Measurements from ENCODE around the gene TBX3. TPM values are rescaled to one million over a fixed set of nuclear protein-coding genes. Genes with fewer than 3 reads are reported as not detected.

The TBX3 gene
- total RNA-seq, 2 donors from 2014 or later: 0.81 to 3.5 TPM

GRCh38 chr12:114678718-114679117, 5.3 kb downstream of the TBX3 start:
- Histone ChIP-seq H3K4me1 (ENCODE audit: control insufficient read depth in 1 of 2, low read depth in 2 of 2) (peaks cover 0 to 4% of the 10 kb centered on the region in 2 donors), H3K36me3 (no peaks in the 10 kb centered on the region), H3K27me3 (replicated peaks; ENCODE audit: insufficient read depth) (no peaks in the 10 kb centered on the region), H3K4me3 (no peak overlapping the region), H3K27ac (no peak overlapping the region), H3K9me3 (no peaks in the 10 kb centered on the region)
- TF ChIP-seq, protein P1, sequence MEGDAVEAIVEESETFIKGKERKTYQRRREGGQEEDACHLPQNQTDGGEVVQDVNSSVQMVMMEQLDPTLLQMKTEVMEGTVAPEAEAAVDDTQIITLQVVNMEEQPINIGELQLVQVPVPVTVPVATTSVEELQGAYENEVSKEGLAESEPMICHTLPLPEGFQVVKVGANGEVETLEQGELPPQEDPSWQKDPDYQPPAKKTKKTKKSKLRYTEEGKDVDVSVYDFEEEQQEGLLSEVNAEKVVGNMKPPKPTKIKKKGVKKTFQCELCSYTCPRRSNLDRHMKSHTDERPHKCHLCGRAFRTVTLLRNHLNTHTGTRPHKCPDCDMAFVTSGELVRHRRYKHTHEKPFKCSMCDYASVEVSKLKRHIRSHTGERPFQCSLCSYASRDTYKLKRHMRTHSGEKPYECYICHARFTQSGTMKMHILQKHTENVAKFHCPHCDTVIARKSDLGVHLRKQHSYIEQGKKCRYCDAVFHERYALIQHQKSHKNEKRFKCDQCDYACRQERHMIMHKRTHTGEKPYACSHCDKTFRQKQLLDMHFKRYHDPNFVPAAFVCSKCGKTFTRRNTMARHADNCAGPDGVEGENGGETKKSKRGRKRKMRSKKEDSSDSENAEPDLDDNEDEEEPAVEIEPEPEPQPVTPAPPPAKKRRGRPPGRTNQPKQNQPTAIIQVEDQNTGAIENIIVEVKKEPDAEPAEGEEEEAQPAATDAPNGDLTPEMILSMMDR (IDR thresholded peaks at IDR 0.05): no peak
- DNase-seq (ENCODE audit: low spot score) (no peak), ATAC-seq (ENCODE audit: insufficient number of reproducible peaks, low FRiP score, low read depth) (no peak)

GRCh38 chr12:114678028-114678427, 5.9 kb downstream of the TBX3 start:
- H3K27me3 ChIP-seq (replicated peaks; ENCODE audit: insufficient read depth): no peaks in the 10 kb centered on the region
- H3K36me3 ChIP-seq: no peaks in the 10 kb centered on the region
- no peaks in the 10 kb centered on the region for H3K9me3 ChIP-seq
- no peak for DNase-seq (ENCODE audit: low spot score)
- ATAC-seq (ENCODE audit: insufficient number of reproducible peaks, low FRiP score, low read depth): no peak
- TF ChIP-seq, protein P1 (IDR thresholded peaks at IDR 0.05): no peak
- peaks cover 0 to 4% of the 10 kb centered on the region in 2 donors for H3K4me1 ChIP-seq (ENCODE audit: control insufficient read depth in 1 of 2, low read depth in 2 of 2)
- no peak overlapping the region for H3K27ac ChIP-seq
- no peak overlapping the region for H3K4me3 ChIP-seq

GRCh38 chr12:114676142-114676741, 7.7 kb downstream of the TBX3 start:
- Histone ChIP-seq H3K4me3 (no peak overlapping the region), H3K27me3 (replicated peaks; ENCODE audit: insufficient read depth) (no peaks in the 10 kb centered on the region), H3K9me3 (no peaks in the 10 kb centered on the region), H3K36me3 (no peaks in the 10 kb centered on the region), H3K4me1 (ENCODE audit: control insufficient read depth in 1 of 2, low read depth in 2 of 2) (no peaks in the 10 kb centered on the region), H3K27ac (no peak overlapping the region)
- no peak for ATAC-seq (ENCODE audit: insufficient number of reproducible peaks, low FRiP score, low read depth)
- DNase-seq (ENCODE audit: low spot score): no peak
- TF ChIP-seq, protein P1 (IDR thresholded peaks at IDR 0.05): no peak

DNA sequence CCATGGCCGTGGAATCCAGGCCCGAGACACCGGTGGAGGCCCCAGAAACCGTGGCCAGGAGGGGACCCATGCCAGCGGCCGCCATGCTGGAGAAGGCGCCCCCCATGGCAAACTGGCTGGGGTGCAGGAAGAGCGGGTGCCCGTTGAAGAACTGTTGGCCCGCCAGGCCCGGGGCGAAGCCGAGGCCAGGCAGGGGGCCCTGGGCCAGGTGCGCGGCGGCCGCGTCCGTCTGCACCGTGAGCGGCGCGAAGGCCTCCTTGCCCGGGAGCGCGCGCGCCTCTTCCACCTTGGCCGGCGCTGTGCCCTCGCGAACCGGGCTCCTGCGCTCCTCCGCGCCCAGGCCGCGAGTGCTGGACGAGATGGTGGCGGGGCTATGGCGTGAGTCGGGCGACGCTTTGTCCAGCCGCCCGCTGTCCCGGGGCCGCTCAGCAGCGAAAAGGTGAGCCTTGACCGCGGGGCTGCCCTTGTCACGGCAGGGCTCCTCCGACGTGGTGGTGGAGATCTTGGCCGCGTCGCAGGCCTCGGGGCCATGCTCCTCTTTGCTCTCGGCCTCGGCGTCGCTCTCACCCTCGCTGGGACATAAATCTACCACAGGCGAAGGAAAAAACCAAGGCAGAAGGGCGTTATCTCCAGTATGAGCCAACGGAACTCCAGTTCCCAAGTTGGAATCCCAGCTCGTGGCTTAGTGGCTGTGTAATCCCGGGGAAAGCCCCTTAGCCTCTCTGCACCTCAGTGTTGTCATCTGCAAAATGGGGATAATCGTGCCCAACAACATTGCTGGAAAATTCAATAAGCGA, 9.5 kb downstream of the TBX3 start:
- DNase-seq (ENCODE audit: low spot score) (no peak), ATAC-seq (ENCODE audit: insufficient number of reproducible peaks, low FRiP score, low read depth) (no peak)
- H3K4me3 ChIP-seq: no peak overlapping the region
- no peaks in the 10 kb centered on the region for H3K9me3 ChIP-seq
- no peaks in the 10 kb centered on the region for H3K36me3 ChIP-seq
- TF ChIP-seq, protein P1 (IDR thresholded peaks at IDR 0.05): no peak
- no peaks in the 10 kb centered on the region for H3K4me1 ChIP-seq (ENCODE audit: control insufficient read depth in 1 of 2, low read depth in 2 of 2)
- H3K27me3 ChIP-seq (replicated peaks; ENCODE audit: insufficient read depth): no peaks in the 10 kb centered on the region
- H3K27ac ChIP-seq: no peak overlapping the region

DNA sequence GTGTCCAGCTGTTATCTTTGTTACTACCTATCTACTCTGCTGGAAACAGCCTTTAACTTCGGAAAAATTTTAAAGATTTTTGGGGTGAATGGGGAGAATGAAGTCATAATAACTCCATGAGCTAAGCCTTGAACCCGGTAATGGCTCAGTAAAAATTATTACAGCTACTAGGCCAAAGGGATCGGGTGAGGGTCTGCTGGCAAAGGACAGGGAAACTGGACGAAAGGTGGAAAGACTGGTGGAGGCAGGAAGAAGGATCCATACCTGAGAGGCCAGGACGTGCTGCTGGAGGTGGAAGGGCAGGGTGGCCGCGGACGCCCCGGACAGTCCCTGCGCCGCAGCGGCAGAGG, 10.1 kb downstream of the TBX3 start:
- TF ChIP-seq, protein P1 (IDR thresholded peaks at IDR 0.05): no peak
- Histone ChIP-seq H3K27ac (no peak overlapping the region), H3K4me3 (no peak overlapping the region)

More for the DNA sequence above, 10.1 kb downstream of the TBX3 start:
- no peak for DNase-seq (ENCODE audit: low spot score)
- no peak for ATAC-seq (ENCODE audit: insufficient number of reproducible peaks, low FRiP score, low read depth)
- H3K9me3 ChIP-seq: no peaks in the 10 kb centered on the region
- no peaks in the 10 kb centered on the region for H3K36me3 ChIP-seq
- no peaks in the 10 kb centered on the region for H3K27me3 ChIP-seq (replicated peaks; ENCODE audit: insufficient read depth)
- H3K4me1 ChIP-seq (ENCODE audit: control insufficient read depth in 1 of 2, low read depth in 2 of 2): no peaks in the 10 kb centered on the region

All from thoracic aorta (tissue), 2 donors.